Measurements from ENCODE around the gene LRRC26.

DNA sequence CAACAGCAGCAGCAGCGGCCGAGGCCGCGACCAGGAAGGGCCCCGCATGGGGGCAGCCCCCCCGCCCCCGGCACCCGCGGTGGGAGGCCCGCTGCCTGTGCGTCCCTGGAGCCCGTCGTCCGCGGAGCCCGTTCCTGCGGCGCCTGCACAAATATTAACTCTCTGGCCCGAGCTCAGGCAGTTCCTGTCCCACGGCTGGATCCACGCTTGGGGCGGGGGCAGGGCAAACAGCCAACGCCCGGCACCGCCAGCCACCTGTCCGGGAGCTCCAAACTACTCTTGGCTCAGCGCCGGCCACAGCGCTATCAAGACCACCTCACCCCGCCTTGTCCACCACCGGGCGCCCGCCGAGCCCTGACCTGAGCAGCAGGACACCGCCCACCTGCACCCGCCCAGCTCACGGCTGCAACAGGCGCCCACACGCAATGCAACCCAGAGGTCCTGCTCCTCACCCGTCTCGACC lies at the start of gene LRRC26:
- no peak for TF ChIP-seq RFX5 (IDR thresholded peaks at IDR 0.05)
- no peak for TF ChIP-seq POLR2A (IDR thresholded peaks at IDR 0.05; ENCODE audit: low read length)
- TF ChIP-seq, protein P1, sequence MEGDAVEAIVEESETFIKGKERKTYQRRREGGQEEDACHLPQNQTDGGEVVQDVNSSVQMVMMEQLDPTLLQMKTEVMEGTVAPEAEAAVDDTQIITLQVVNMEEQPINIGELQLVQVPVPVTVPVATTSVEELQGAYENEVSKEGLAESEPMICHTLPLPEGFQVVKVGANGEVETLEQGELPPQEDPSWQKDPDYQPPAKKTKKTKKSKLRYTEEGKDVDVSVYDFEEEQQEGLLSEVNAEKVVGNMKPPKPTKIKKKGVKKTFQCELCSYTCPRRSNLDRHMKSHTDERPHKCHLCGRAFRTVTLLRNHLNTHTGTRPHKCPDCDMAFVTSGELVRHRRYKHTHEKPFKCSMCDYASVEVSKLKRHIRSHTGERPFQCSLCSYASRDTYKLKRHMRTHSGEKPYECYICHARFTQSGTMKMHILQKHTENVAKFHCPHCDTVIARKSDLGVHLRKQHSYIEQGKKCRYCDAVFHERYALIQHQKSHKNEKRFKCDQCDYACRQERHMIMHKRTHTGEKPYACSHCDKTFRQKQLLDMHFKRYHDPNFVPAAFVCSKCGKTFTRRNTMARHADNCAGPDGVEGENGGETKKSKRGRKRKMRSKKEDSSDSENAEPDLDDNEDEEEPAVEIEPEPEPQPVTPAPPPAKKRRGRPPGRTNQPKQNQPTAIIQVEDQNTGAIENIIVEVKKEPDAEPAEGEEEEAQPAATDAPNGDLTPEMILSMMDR (IDR thresholded peaks at IDR 0.05), result no peak
- TF ChIP-seq, protein P2, sequence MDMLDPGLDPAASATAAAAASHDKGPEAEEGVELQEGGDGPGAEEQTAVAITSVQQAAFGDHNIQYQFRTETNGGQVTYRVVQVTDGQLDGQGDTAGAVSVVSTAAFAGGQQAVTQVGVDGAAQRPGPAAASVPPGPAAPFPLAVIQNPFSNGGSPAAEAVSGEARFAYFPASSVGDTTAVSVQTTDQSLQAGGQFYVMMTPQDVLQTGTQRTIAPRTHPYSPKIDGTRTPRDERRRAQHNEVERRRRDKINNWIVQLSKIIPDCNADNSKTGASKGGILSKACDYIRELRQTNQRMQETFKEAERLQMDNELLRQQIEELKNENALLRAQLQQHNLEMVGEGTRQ (IDR thresholded peaks at IDR 0.05), result no peak
- TF ChIP-seq JUNB (IDR thresholded peaks at IDR 0.05), result no peak
- TF ChIP-seq RAD21 (conservative IDR thresholded peaks at IDR 0.05 in 1 of 2, IDR thresholded peaks at IDR 0.05 in 1 of 2), result no peak

Measured in A549 (cell line).